ENCODE measurements around the gene ASB6.
A peak's percentile ranks its signal among the peaks of the same experiment; 100 is the strongest.

ASB6 gene

GRCh38 chr9:129641750-129642585 lies at the start of gene ASB6:
Gene ASB6, minus strand, starts transcription at chr9:129642151. Its CDS starts 152 bp downstream, at chr9:129641999.
- DNase-seq, result peak; percentile 97

GRCh38 chr9:129688285-129689043 lies 46.5 kb upstream of the ASB6 start:
- DNase-seq, result no peak

GRCh38 chr9:129687391-129687790 lies 45.4 kb upstream of the ASB6 start:
- DNase-seq, result no peak

GRCh38 chr9:129686736-129687135 lies 44.8 kb upstream of the ASB6 start:
- no peak for DNase-seq

GRCh38 chr9:129685933-129686259 lies 43.9 kb upstream of the ASB6 start:
- DNase-seq, result no peak

GRCh38 chr9:129685220-129685932 lies 43.4 kb upstream of the ASB6 start:
- peak; percentile 50 for DNase-seq

GRCh38 chr9:129682381-129682780 lies 40.4 kb upstream of the ASB6 start:
- DNase-seq, result no peak

- no peak for DNase-seq
Observed at GRCh38 chr9:129681924-129682323, 40.0 kb upstream of the ASB6 start.

GRCh38 chr9:129679537-129679936 lies 37.6 kb upstream of the ASB6 start:
- DNase-seq, result no peak

GRCh38 chr9:129678844-129679243 lies 36.9 kb upstream of the ASB6 start:
- no peak for DNase-seq

- DNase-seq, result peak; percentile 48
Observed at GRCh38 chr9:129677456-129677855, 35.5 kb upstream of the ASB6 start.

GRCh38 chr9:129676975-129677374 lies 35.0 kb upstream of the ASB6 start:
- DNase-seq, result peak; percentile 70

- no peak for DNase-seq
Observed at GRCh38 chr9:129676287-129676686, 34.3 kb upstream of the ASB6 start.

GRCh38 chr9:129675620-129676019 lies 33.7 kb upstream of the ASB6 start:
- DNase-seq, result no peak

- no peak for DNase-seq
Observed at GRCh38 chr9:129674229-129674628, 32.3 kb upstream of the ASB6 start.

- DNase-seq, result no peak
Observed at GRCh38 chr9:129673602-129674001, 31.7 kb upstream of the ASB6 start.

GRCh38 chr9:129672702-129673101 lies 30.8 kb upstream of the ASB6 start:
- no peak for DNase-seq

- DNase-seq, result no peak
Observed at GRCh38 chr9:129671519-129671918, 29.6 kb upstream of the ASB6 start.

GRCh38 chr9:129671065-129671464 lies 29.1 kb upstream of the ASB6 start:
- DNase-seq, result no peak

- DNase-seq, result peak; percentile 70
Observed at GRCh38 chr9:129669946-129670345, 28.0 kb upstream of the ASB6 start.

- DNase-seq, result peak; percentile 85
Observed at GRCh38 chr9:129669141-129669718, 27.3 kb upstream of the ASB6 start.

GRCh38 chr9:129667850-129668249 lies 25.9 kb upstream of the ASB6 start:
- DNase-seq, result no peak

- no peak for DNase-seq
Observed at GRCh38 chr9:129667378-129667777, 25.4 kb upstream of the ASB6 start.

All from fibroblast of skin of right biceps (primary cell).